ENCODE results near the gene INF2.

INF2 gene

DNA sequence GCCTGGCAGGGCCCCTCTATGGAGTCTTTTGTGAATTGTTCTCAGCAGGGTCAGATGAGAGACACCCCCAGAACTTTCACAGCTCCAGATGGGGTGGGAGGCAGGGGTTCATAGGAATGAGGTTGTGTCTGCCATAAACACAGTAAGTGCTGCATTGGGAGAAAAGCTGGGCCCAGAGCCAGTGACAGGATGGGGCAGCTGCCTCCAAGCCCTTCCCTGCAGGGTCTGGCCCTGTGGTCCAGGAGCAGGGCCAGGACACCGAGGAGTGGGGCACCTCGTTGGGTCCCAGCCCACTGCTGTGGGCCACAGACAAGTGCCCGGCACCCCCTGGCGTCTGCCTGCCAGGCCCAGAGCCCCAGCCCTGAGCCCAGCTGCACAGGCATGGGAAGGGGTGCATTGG is 13.3 kb downstream of the INF2 start:
- no peak for DNase-seq (ENCODE audit: low read depth)

- DNase-seq (ENCODE audit: low read depth): no peak
Measured at GRCh38 chr14:104703269-104703668, 13.9 kb downstream of the INF2 start.

DNA sequence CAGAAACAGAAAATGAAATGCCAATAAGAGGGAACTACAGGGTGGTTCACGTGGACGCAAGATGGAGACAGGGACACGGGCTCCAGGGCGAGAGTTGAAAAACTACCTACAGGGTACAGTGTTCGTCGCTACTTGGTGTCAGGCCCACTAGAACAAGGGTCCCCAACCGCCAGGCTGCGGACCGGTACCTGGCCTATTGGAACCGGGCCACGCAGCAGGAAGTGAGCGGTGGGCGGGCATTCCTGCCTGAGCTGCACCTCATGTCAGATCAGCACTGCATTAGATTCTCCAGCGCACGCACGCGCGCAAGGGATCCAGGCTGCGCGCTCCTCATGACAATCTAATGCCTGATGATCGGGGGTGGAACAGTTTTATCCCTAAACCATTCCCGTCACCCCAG is 14.8 kb downstream of the INF2 start:
- no peak for DNase-seq (ENCODE audit: low read depth)

GRCh38 chr14:104705340-104706047 is 16.1 kb downstream of the INF2 start:
- no peak for DNase-seq (ENCODE audit: low read depth)

GRCh38 chr14:104706733-104707607 is 17.6 kb downstream of the INF2 start:
- no peak for DNase-seq (ENCODE audit: low read depth)

GRCh38 chr14:104707608-104708595 is 18.5 kb downstream of the INF2 start:
- DNase-seq (ENCODE audit: low read depth): no peak

- DNase-seq (ENCODE audit: low read depth): peak; percentile 57
Measured at GRCh38 chr14:104708606-104709268, 19.3 kb downstream of the INF2 start.

GRCh38 chr14:104709387-104710039 is 20.1 kb downstream of the INF2 start:
- no peak for DNase-seq (ENCODE audit: low read depth)

- no peak for DNase-seq (ENCODE audit: low read depth)
Measured at GRCh38 chr14:104710071-104710735, 20.8 kb downstream of the INF2 start.

- no peak for DNase-seq (ENCODE audit: low read depth)
Measured at GRCh38 chr14:104712881-104713734, 23.7 kb downstream of the INF2 start.

GRCh38 chr14:104714066-104714465 is 24.6 kb downstream of the INF2 start:
- no peak for DNase-seq (ENCODE audit: low read depth)

- DNase-seq (ENCODE audit: low read depth): no peak
Measured at GRCh38 chr14:104714681-104715080, 25.3 kb downstream of the INF2 start.

DNA sequence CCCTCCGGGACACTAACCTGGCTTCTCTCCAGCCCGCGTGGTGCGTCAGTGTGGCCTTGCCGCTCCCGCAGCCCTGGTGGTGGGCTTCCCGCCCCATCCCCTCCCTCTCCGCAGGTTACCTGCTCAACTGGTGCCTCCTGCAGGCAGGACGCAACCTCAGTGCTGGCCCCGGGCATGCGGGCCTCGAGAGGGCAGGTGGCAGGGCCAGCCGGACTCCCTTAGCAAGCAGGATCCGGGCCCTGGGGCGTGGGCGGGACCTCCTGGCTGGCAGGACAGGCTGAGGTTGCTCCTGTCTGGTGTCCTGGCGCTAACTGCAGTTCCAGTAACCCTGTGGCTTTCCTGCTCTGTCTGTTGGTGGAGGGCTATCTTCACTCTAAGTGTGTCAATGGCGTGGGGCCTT is 26.0 kb downstream of the INF2 start:
- no peak for DNase-seq (ENCODE audit: low read depth)

DNA sequence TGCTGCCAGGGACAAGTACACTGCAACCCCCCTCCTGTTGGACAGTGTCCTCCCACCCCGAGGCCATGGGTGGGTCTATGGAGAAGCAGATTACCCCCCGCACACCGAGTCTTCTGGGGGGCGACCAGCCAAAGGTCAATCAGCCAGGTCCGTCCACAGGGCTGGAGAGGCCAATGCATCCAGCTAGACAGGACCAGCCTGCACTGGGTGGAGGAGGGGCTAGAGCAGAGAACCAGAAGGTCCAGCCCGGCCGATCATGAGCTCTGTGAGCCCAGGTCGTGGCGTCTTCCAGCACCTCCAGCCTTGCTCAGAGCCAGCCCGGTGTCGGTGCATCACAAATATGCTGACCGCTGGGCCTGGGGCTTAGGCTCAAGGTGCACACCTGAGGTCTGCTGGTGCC is 26.5 kb downstream of the INF2 start:
- no peak for DNase-seq (ENCODE audit: low read depth)

DNA sequence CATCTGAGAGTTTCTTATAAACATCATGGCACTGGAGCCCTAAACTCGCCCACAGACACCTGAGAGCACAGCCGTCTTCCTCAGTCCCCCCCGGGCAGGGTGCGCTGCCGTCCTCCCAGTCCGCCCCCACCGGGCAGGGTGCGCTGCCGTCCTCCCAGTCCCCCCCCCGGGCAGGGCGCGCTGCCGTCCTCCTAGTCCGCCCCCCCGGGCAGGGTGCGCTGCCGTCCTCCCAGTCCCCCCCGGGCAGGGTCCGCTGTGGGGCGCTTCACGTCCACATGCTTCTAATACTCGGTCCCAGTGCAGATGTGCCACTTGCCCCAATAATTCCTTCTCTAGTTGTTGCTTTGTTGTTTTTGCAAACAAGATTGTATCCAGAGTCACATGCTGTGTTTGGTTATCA is 27.7 kb downstream of the INF2 start:
- DNase-seq (ENCODE audit: low read depth): no peak

- no peak for DNase-seq (ENCODE audit: low read depth)
Measured at GRCh38 chr14:104717646-104718045, 28.2 kb downstream of the INF2 start.

GRCh38 chr14:104718147-104718546 is 28.7 kb downstream of the INF2 start:
- no peak for DNase-seq (ENCODE audit: low read depth)

DNA sequence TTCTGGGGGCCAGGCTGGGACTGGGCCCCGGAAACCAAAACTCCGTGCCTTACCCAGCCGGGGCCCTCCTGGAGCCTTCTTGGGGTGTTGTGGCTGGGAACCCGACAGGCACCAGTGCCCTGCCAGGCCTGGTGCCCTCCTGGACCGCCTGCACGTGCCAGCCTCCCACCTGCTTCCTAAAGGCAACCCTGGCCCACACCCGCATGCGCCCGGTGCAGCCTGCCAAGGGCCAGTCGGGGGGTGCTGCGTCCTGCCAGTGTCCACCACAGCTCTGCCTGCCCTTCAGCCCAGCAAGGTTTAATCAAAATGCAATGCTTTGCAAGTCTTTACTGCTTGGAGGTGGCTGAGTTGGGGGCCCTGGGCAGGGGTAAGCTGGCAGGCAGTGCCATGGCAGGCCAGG is 29.5 kb downstream of the INF2 start:
- no peak for DNase-seq (ENCODE audit: low read depth)

DNA sequence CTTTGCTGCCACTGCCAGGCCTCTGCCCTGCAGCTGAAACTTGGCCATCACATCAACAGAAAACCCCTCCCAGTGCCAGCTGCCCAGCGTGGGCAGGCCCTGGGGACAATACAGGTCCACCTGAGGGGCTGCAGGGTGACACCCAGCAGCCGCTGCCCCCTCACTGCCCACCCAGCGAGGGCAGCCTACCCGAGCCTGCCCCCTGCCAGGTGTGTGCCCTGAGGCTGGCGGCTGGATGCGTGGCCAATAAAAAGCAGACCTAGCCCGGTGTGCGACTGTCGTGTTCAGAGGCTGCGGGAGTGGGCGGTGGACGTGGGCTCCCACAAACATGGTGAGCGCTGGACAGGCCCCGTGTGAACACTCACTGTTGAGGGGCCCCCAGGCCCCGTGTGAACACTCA is 29.9 kb downstream of the INF2 start:
- no peak for DNase-seq (ENCODE audit: low read depth)

All from activated T-helper 1 cell treated with Interleukin-2 at 50 U/mL for 16 hours (primary cell).